Endothelial cell of umbilical vein (primary cell): Measurements from ENCODE around the gene FEZF1. TPM values are rescaled to one million over a fixed set of nuclear protein-coding genes. Genes with fewer than 3 reads are reported as not detected.

Experiments
- BruUV-seq: library from RNA; stranded (reverse); fragments of 400-500 nt; replicated peaks from 2 replicates; lab custom pipeline; 2021; lab: Mats Ljungman, UMichigan
- CTCF ChIA-PET: fragments of 300-600, 350-600 bp; sonication (Branson Sonifier 250); formaldehyde crosslinking; loops from one replicate; lab custom pipeline; 2021; ENCODE audit warnings: antibody characterized with exemption, inconsistent platforms; lab: Charles Lee
- POLR2A ChIA-PET: fragments of 300-600, 350-600 bp; sonication (Branson Sonifier 250); formaldehyde crosslinking; loops from one replicate; lab custom pipeline; 2021; ENCODE audit warnings: antibody characterized with exemption, inconsistent platforms; lab: Charles Lee
- DNase-seq: peaks from one replicate; pipeline ENCODE4 v3.0.0-alpha.2; 2011; ENCODE audit warnings: low read depth, low spot score
- FAIRE-seq: peaks from 2 replicates; lab custom pipeline; 2011; peaks lifted over from hg19 to GRCh38; lab: Jason Lieb, UNC
- H2AFZ ChIP-seq: 2 replicates; pipeline ENCODE4 v1.6.0; 2012; ENCODE audit warnings: low read depth, low read length, control low read depth, inconsistent platforms
- H3K27ac ChIP-seq: 2 replicates; pipeline ENCODE4 v1.5.1; 2011; ENCODE audit warnings: low read depth, mild to moderate bottlenecking, control low read depth, low read length, moderate library complexity; ENCODE audit not compliant: insufficient read depth
- H3K27me3 ChIP-seq, 2 experiments: 2 replicates each; pipeline versions ENCODE4 v1.6.0 to v1.6.1; 2011; ENCODE audit warnings: low read length in 2 of 2, mixed read lengths in 1 of 2; ENCODE audit not compliant: control insufficient read depth in 2 of 2, insufficient read depth in 2 of 2
- H3K36me3 ChIP-seq, 2 experiments: 2 replicates in 1 of 2; 3 replicates in 1 of 2; pipeline ENCODE4 v1.5.1; 2011; ENCODE audit warnings: low read length in 2 of 2, mild to moderate bottlenecking in 1 of 2, moderate library complexity in 1 of 2; ENCODE audit not compliant: control insufficient read depth in 2 of 2, insufficient read depth in 2 of 2; ENCODE audit errors: extremely low read depth in 1 of 2
- H3K4me1 ChIP-seq: 3 replicates; pipeline ENCODE4 v1.5.1; 2011; ENCODE audit warnings: mild to moderate bottlenecking, low read length; ENCODE audit not compliant: control insufficient read depth, insufficient read depth; ENCODE audit errors: extremely low read depth
- H3K4me2 ChIP-seq: 2 replicates; pipeline ENCODE4 v1.6.1; 2011; ENCODE audit warnings: low read length, control low read depth, mixed read lengths; ENCODE audit not compliant: insufficient read depth
- H3K4me3 ChIP-seq, 3 experiments: fragments of 200-600 bp in 1 of 3; sonication (generic), shearing (Covaris generic) in 1 of 3; replicated peaks in 1 of 3; 2 replicates each; pipeline ENCODE4 v1.5.1; 2011 to 2016; ENCODE audit warnings: control low read depth in 3 of 3, low read length in 3 of 3, mild to moderate bottlenecking in 2 of 3, inconsistent platforms in 1 of 3, low read depth in 1 of 3, moderate library complexity in 1 of 3; ENCODE audit not compliant: insufficient read depth in 1 of 3
- H3K79me2 ChIP-seq: 2 replicates; pipeline ENCODE4 v1.6.0; 2012; ENCODE audit warnings: low read length, inconsistent platforms; ENCODE audit not compliant: control insufficient read depth, insufficient read depth
- H3K9ac ChIP-seq: replicated peaks from 2 replicates; pipeline ENCODE3; 2011; ENCODE audit warnings: low read length, control low read depth; ENCODE audit not compliant: insufficient read depth; ENCODE audit errors: extremely low read depth
- H3K9me1 ChIP-seq: replicated peaks from 3 replicates; pipeline ENCODE4 v1.6.0; 2011; ENCODE audit warnings: mild to moderate bottlenecking, low read length; ENCODE audit not compliant: control insufficient read depth, insufficient read depth; ENCODE audit errors: extremely low read depth
- H3K9me3 ChIP-seq: replicated peaks from 2 replicates; pipeline ENCODE4 v1.5.1; 2012; ENCODE audit warnings: low read length, inconsistent platforms; ENCODE audit not compliant: control insufficient read depth, insufficient read depth
- H4K20me1 ChIP-seq: replicated peaks from 2 replicates; pipeline ENCODE3; 2011; ENCODE audit warnings: mild to moderate bottlenecking, low read length; ENCODE audit not compliant: control insufficient read depth, insufficient read depth; ENCODE audit errors: extremely low read depth
- EZH2 ChIP-seq: IDR thresholded peaks from 2 replicates; pipeline ENCODE4 v1.6.1; 2012; ENCODE audit warnings: borderline replicate concordance, low read depth, mild to moderate bottlenecking, moderate library complexity, low read length, inconsistent platforms; ENCODE audit not compliant: severe bottlenecking
- FOS ChIP-seq: IDR thresholded peaks from 2 replicates; pipeline ENCODE4 v1.6.1; 2011; ENCODE audit warnings: mild to moderate bottlenecking, low read length, moderate library complexity, borderline replicate concordance; ENCODE audit not compliant: insufficient read depth
- GATA2 ChIP-seq: IDR thresholded peaks from 2 replicates; pipeline ENCODE4 v1.7.0; 2011; ENCODE audit warnings: low read depth, mild to moderate bottlenecking, moderate library complexity, mixed read lengths, low read length; ENCODE audit not compliant: insufficient read length, insufficient read depth
- JUN ChIP-seq: IDR thresholded peaks from 2 replicates; pipeline ENCODE4 v1.6.1; 2011; ENCODE audit warnings: borderline replicate concordance, low read depth; ENCODE audit not compliant: insufficient read length, insufficient read depth
- MAX ChIP-seq: IDR thresholded peaks from 2 replicates; pipeline ENCODE4 v1.6.1; 2011; ENCODE audit not compliant: insufficient read depth, insufficient read length
- MYC ChIP-seq: IDR thresholded peaks from one replicate; pipeline ENCODE4 v1.6.1; 2011; ENCODE audit warnings: mild to moderate bottlenecking, low read depth, low read length
- POLR2A ChIP-seq: IDR thresholded peaks from 2 replicates; pipeline ENCODE4 v1.6.1; 2012; ENCODE audit warnings: low read depth, mild to moderate bottlenecking, control low read depth, low read length
- POLR2AphosphoS5 ChIP-seq: IDR thresholded peaks from 2 replicates; pipeline ENCODE4 v1.6.1; 2012; ENCODE audit warnings: low read depth, mild to moderate bottlenecking, control low read depth, low read length, moderate library complexity; ENCODE audit not compliant: insufficient read depth
- dilution Hi-C: fragments of 300-500 bp; cut with MboI; formaldehyde crosslinking; loops from one replicate; pipeline ENCODE4 v1.15.0; 2019; ENCODE audit warnings: low sequenced_read_pairs; ENCODE audit not compliant: extremely low pct_ligation_motif_present
- intact Hi-C: fragments of 100-400 bp; cut with micrococcal nuclease; formaldehyde crosslinking; loops from one replicate; pipeline ENCODE4 v1.10.0; 2022
- polyA plus RNA-seq, 4 experiments: library from polyadenylated mRNA; depleted of rRNA in 3 of 4; stranded (reverse) in 3 of 4; unstranded in 1 of 4; fragments of >200 nt; gene quantifications; 2 replicates each; pipeline versions ENCODE4 v1.2.1 to v1.2.3, GENCODE V29; 2011 to 2012; ENCODE audit warnings: missing spikeins in 1 of 4
- total RNA-seq: library from RNA; stranded (reverse); gene quantifications from 2 replicates; pipeline ENCODE4 v1.2.3, GENCODE V29; 2021
- TF ChIP-seq, protein P1 (sequence below), 2 donors: IDR thresholded peaks; 1 replicate in 1 of 2; 2 replicates in 1 of 2; pipeline ENCODE4 v1.5.1; 2011; ENCODE audit warnings: low read length in 2 of 2, mild to moderate bottlenecking in 2 of 2, moderate library complexity in 2 of 2, control low read depth in 1 of 2, inconsistent platforms in 1 of 2, low read depth in 1 of 2; ENCODE audit not compliant: insufficient read depth in 1 of 2; ENCODE audit errors: extremely low read depth in 1 of 2

Gene FEZF1
- total and polyA plus RNA-seq, 2 donors (not counting 3 experiments of a cell fraction or from before 2014, with no cell fraction given): not detected

DNA sequence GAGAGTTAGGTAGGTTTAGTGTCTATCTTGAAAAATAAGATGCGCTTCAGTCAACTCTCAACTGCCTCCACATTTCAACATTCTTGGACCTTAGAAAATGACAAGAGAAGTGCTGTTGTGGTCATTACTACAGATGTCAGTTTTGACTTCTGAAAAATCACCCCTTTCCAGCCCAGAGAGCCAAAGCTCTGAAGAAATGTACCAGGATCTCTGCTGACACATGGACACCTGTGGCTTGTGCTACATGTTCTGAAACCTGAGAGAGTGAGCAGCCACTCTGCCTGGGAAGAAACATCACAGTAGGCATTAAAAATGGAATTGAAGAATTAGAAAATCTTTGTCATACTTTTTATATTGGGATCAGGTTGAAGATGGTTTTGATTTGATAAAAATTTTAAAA lies 35.9 kb upstream of the FEZF1 start:
- Histone ChIP-seq H3K4me3 (no peak overlapping the region), H2AFZ (no peak overlapping the region), H3K4me2 (no peak overlapping the region), H3K79me2 (no peaks in the 10 kb centered on the region), H3K27me3 (no peaks in the 10 kb centered on the region), H3K4me1 (no peaks in the 10 kb centered on the region), H3K9me3 (no peaks in the 10 kb centered on the region), H4K20me1 (no peaks in the 10 kb centered on the region), H3K9me1 (no peaks in the 10 kb centered on the region), H3K27ac (no peak overlapping the region), H3K36me3 (no peaks in the 10 kb centered on the region), H3K9ac (no peak overlapping the region)
- no TSS peak for BruUV-seq
- FAIRE-seq: no peak
- ChIA-PET CTCF (no interaction called here), POLR2A (no interaction called here)
- TF ChIP-seq MYC: no peak
- TF ChIP-seq EZH2: no peak
- TF ChIP-seq JUN: no peak
- TF ChIP-seq POLR2AphosphoS5: no peak
- no peak for TF ChIP-seq FOS
- TF ChIP-seq, protein P1, sequence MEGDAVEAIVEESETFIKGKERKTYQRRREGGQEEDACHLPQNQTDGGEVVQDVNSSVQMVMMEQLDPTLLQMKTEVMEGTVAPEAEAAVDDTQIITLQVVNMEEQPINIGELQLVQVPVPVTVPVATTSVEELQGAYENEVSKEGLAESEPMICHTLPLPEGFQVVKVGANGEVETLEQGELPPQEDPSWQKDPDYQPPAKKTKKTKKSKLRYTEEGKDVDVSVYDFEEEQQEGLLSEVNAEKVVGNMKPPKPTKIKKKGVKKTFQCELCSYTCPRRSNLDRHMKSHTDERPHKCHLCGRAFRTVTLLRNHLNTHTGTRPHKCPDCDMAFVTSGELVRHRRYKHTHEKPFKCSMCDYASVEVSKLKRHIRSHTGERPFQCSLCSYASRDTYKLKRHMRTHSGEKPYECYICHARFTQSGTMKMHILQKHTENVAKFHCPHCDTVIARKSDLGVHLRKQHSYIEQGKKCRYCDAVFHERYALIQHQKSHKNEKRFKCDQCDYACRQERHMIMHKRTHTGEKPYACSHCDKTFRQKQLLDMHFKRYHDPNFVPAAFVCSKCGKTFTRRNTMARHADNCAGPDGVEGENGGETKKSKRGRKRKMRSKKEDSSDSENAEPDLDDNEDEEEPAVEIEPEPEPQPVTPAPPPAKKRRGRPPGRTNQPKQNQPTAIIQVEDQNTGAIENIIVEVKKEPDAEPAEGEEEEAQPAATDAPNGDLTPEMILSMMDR (IDR thresholded peaks at IDR 0.05; ENCODE audit: extremely low read depth in 1 of 2, insufficient read depth in 1 of 2, low read depth in 1 of 2, low read length in 2 of 2): no peak
- TF ChIP-seq POLR2A: no peak
- TF ChIP-seq MAX: no peak
- no peak for TF ChIP-seq GATA2
- dilution Hi-C loops (no loop called here), intact Hi-C loops (no loop called here)
- no peak for DNase-seq
